Panc1 (cell line): ENCODE results near the gene IVD. TPM values are rescaled to one million over a fixed set of nuclear protein-coding genes. Genes with fewer than 3 reads are reported as not detected.

Experiments
- ATAC-seq: fragments of 200-7000 bp; cut with Tn5 transposase; 2 replicates; pipeline ENCODE4 v1.9.1; 2020; ENCODE audit warnings: mild to moderate bottlenecking, moderate library complexity
- BruUV-seq: library from RNA; stranded (reverse); fragments of 400-500 nt; replicated peaks from 2 replicates; lab custom pipeline; 2021; lab: Mats Ljungman, UMichigan
- CTCF ChIA-PET: fragments of 300-600 bp; sonication (Branson Sonifier 250); formaldehyde crosslinking; loops from one replicate; lab custom pipeline; 2022; ENCODE audit warnings: antibody characterized with exemption; lab: Charles Lee
- POLR2A ChIA-PET: fragments of 300-600 bp; sonication (Branson Sonifier 250); formaldehyde crosslinking; loops from one replicate; lab custom pipeline; 2022; ENCODE audit warnings: antibody characterized with exemption; lab: Charles Lee
- DNase-seq: peaks from one replicate; pipeline ENCODE4 v3.0.0-alpha.2; 2010; ENCODE audit warnings: low read depth, low spot score
- H3K27ac ChIP-seq: 2 replicates; pipeline ENCODE4 v1.5.1; 2011; ENCODE audit warnings: mild to moderate bottlenecking, low read length, inconsistent platforms
- H3K27me3 ChIP-seq: fragments of 200-500 bp; sonication (Bioruptor generic); 2 replicates; pipeline ENCODE4 v1.6.0; 2014; ENCODE audit warnings: low read length, inconsistent platforms; ENCODE audit not compliant: control insufficient read depth, insufficient read depth
- H3K36me3 ChIP-seq: fragments of 200-500 bp; sonication (Bioruptor generic); 2 replicates; pipeline ENCODE4 v1.5.1; 2014; ENCODE audit warnings: inconsistent platforms, mild to moderate bottlenecking, low read length, moderate library complexity; ENCODE audit not compliant: control insufficient read depth, insufficient read depth
- H3K4me1 ChIP-seq: 2 replicates; pipeline ENCODE4 v1.5.1; 2011; ENCODE audit warnings: inconsistent platforms, mild to moderate bottlenecking, low read length, moderate library complexity; ENCODE audit not compliant: control insufficient read depth, insufficient read depth
- H3K4me3 ChIP-seq, 2 experiments: 2 replicates each; pipeline ENCODE4 v1.5.1; 2011 to 2012; ENCODE audit warnings: low read depth in 2 of 2, low read length in 2 of 2, mild to moderate bottlenecking in 2 of 2, inconsistent platforms in 1 of 2, moderate library complexity in 1 of 2
- H3K9me3 ChIP-seq: fragments of 200-500 bp; sonication (Bioruptor generic); 2 replicates; pipeline ENCODE4 v1.5.1; 2014; ENCODE audit warnings: low read depth, mild to moderate bottlenecking, inconsistent platforms, low read length, moderate library complexity; ENCODE audit not compliant: control insufficient read depth, insufficient read depth
- CTCF ChIP-seq: fragments of 450-650 bp; IDR thresholded peaks from 2 replicates; pipeline ENCODE4 v1.5.1; 2017; ENCODE audit warnings: mild to moderate bottlenecking
- POLR2AphosphoS5 ChIP-seq: IDR thresholded peaks from 2 replicates; pipeline ENCODE4 v1.6.1; 2012; ENCODE audit warnings: mild to moderate bottlenecking, low read depth, low read length, moderate library complexity
- SIN3A ChIP-seq: IDR thresholded peaks from 2 replicates; pipeline ENCODE4 v1.6.1; 2012; ENCODE audit warnings: low read depth, mild to moderate bottlenecking, low read length, moderate library complexity, borderline replicate concordance; ENCODE audit not compliant: insufficient read depth
- TCF7L2 ChIP-seq: IDR thresholded peaks from 2 replicates; pipeline ENCODE4 v1.6.1; 2011; ENCODE audit warnings: mild to moderate bottlenecking, low read depth, low read length, inconsistent platforms
- in situ Hi-C: cut with HindIII; loops from 2 replicates; pipeline ENCODE4 v1.10.0; 2016; ENCODE audit warnings: low sequenced_read_pairs, low pct_unique_long_range_greater_than_20kb
- intact Hi-C: fragments of 100-400 bp; cut with micrococcal nuclease; formaldehyde crosslinking; loops from one replicate; pipeline ENCODE4 v1.10.0; 2022; ENCODE audit not compliant: unreplicated experiment
- total RNA-seq: library from RNA; stranded (reverse); gene quantifications from one replicate; pipeline ENCODE4 v1.2.1, GENCODE V29; 2021; ENCODE audit not compliant: unreplicated experiment
- TF ChIP-seq, protein P1 (sequence below), 2 experiments: IDR thresholded peaks; 2 replicates each; pipeline ENCODE4 v1.6.1; 2011 to 2012; ENCODE audit warnings: low read depth in 2 of 2, control low read depth in 1 of 2, low read length in 1 of 2, mild to moderate bottlenecking in 1 of 2, moderate library complexity in 1 of 2; ENCODE audit not compliant: insufficient read depth in 1 of 2

The IVD gene
- total RNA-seq, 1 experiment from 2014 or later = 74.6 TPM

GRCh38 chr15:40414816-40415215 lies 9.2 kb downstream of the IVD start:
- Histone ChIP-seq H3K9me3 (no peaks in the 10 kb centered on the region), H3K27me3 (no peaks in the 10 kb centered on the region), H3K4me1 (no peaks in the 10 kb centered on the region), H3K27ac (no peak overlapping the region), H3K4me3 (no peak overlapping the region), H3K36me3 (peaks cover 15% of the 10 kb centered on the region)
- ChIA-PET POLR2A (no interaction called here), CTCF (no interaction called here)
- intact Hi-C loops = no loop called here
- DNase-seq (no peak), ATAC-seq (no peak)
- in situ Hi-C loops = no loop called here
- TF ChIP-seq SIN3A (no peak), TCF7L2 (no peak), CTCF (no peak), POLR2AphosphoS5 (no peak)
- TF ChIP-seq, protein P1, sequence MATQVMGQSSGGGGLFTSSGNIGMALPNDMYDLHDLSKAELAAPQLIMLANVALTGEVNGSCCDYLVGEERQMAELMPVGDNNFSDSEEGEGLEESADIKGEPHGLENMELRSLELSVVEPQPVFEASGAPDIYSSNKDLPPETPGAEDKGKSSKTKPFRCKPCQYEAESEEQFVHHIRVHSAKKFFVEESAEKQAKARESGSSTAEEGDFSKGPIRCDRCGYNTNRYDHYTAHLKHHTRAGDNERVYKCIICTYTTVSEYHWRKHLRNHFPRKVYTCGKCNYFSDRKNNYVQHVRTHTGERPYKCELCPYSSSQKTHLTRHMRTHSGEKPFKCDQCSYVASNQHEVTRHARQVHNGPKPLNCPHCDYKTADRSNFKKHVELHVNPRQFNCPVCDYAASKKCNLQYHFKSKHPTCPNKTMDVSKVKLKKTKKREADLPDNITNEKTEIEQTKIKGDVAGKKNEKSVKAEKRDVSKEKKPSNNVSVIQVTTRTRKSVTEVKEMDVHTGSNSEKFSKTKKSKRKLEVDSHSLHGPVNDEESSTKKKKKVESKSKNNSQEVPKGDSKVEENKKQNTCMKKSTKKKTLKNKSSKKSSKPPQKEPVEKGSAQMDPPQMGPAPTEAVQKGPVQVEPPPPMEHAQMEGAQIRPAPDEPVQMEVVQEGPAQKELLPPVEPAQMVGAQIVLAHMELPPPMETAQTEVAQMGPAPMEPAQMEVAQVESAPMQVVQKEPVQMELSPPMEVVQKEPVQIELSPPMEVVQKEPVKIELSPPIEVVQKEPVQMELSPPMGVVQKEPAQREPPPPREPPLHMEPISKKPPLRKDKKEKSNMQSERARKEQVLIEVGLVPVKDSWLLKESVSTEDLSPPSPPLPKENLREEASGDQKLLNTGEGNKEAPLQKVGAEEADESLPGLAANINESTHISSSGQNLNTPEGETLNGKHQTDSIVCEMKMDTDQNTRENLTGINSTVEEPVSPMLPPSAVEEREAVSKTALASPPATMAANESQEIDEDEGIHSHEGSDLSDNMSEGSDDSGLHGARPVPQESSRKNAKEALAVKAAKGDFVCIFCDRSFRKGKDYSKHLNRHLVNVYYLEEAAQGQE (IDR thresholded peaks at IDR 0.05; ENCODE audit: insufficient read depth in 1 of 2, low read depth in 2 of 2, low read length in 1 of 2) = no peak
- no TSS peak for BruUV-seq

GRCh38 chr15:40415226-40415625 lies 9.6 kb downstream of the IVD start:
- intact Hi-C loops = no loop called here
- H3K36me3 ChIP-seq = peaks cover 13% of the 10 kb centered on the region

More at GRCh38 chr15:40415226-40415625, 9.6 kb downstream of the IVD start:
- ATAC-seq (no peak), DNase-seq (no peak)
- Histone ChIP-seq H3K27me3 (no peaks in the 10 kb centered on the region), H3K4me1 (peaks cover 3% of the 10 kb centered on the region), H3K4me3 (no peak overlapping the region), H3K9me3 (no peaks in the 10 kb centered on the region), H3K27ac (no peak overlapping the region)
- in situ Hi-C loops = no loop called here
- TF ChIP-seq SIN3A (no peak), POLR2AphosphoS5 (no peak), CTCF (no peak), TCF7L2 (no peak)
- TF ChIP-seq, protein P1 (IDR thresholded peaks at IDR 0.05; ENCODE audit: insufficient read depth in 1 of 2, low read depth in 2 of 2, low read length in 1 of 2) = no peak
- BruUV-seq = no TSS peak
- POLR2A ChIA-PET = no interaction called here
- CTCF ChIA-PET = no interaction called here
